CD4-positive, alpha-beta T cell (primary cell): Measurements from ENCODE around the gene ABCG2. TPM values are rescaled to one million over a fixed set of nuclear protein-coding genes. Genes with fewer than 3 reads are reported as not detected.

Experiments used
- ATAC-seq: fragments of 200-7000 bp; cut with Tn5 transposase; one replicate; pipeline ENCODE4 v1.10.0; 2022; ENCODE audit warnings: mild to moderate bottlenecking; ENCODE audit not compliant: poor library complexity
- CTCF ChIA-PET: fragments of 350-600 bp; sonication (Branson Sonifier 250); formaldehyde crosslinking; loops from one replicate; lab custom pipeline; 2021; ENCODE audit warnings: antibody characterized with exemption, inconsistent platforms; lab: Charles Lee
- POLR2A ChIA-PET: fragments of 350-600 bp; sonication (Branson Sonifier 250); formaldehyde crosslinking; loops from one replicate; lab custom pipeline; 2021; ENCODE audit warnings: antibody characterized with exemption, inconsistent platforms; lab: Charles Lee
- DNase-seq, 14 experiments: peaks; one replicate each; pipeline ENCODE4 v3.0.0-alpha.2; 2013 to 2020; ENCODE audit warnings: mixed read lengths in 2 of 14
- H3K27ac ChIP-seq, 2 donors: one replicate each; pipeline versions ENCODE4 v1.5.1 to v1.7.0; 2013; ENCODE audit warnings: low read length in 2 of 2, low read depth in 1 of 2, mild to moderate bottlenecking in 1 of 2
- H3K27me3 ChIP-seq, 2 experiments: 1 replicate in 1 of 2; 2 replicates in 1 of 2; pipeline versions ENCODE4 v1.6.1 to v1.7.0; 2013; ENCODE audit warnings: low read length in 2 of 2, control low read depth in 1 of 2, mild to moderate bottlenecking in 1 of 2, moderate library complexity in 1 of 2; ENCODE audit not compliant: insufficient read depth in 2 of 2, control insufficient read depth in 1 of 2
- H3K36me3 ChIP-seq: one replicate; pipeline ENCODE4 v1.6.1; 2013; ENCODE audit warnings: low read length, control low read depth; ENCODE audit not compliant: insufficient read depth
- H3K4me1 ChIP-seq: one replicate; pipeline ENCODE4 v1.6.1; 2013; ENCODE audit warnings: low read length, control low read depth; ENCODE audit not compliant: insufficient read depth
- H3K4me3 ChIP-seq: one replicate; pipeline ENCODE4 v1.5.1; 2013; ENCODE audit warnings: mild to moderate bottlenecking, low read length, moderate library complexity
- H3K9me3 ChIP-seq, 2 experiments: 1 replicate in 1 of 2; 2 replicates in 1 of 2; pipeline versions ENCODE4 v1.6.1 to v1.7.0; 2013; ENCODE audit warnings: low read length in 2 of 2, mild to moderate bottlenecking in 2 of 2, control low read depth in 1 of 2, moderate library complexity in 1 of 2; ENCODE audit not compliant: control insufficient read depth in 1 of 2, insufficient read depth in 1 of 2
- H3K27ac Mint-ChIP-seq: one replicate; pipeline ENCODE4 v1.8.0; 2020; ENCODE audit warnings: mixed read lengths
- H3K27me3 Mint-ChIP-seq: one replicate; pipeline ENCODE4 v1.8.0; 2021; ENCODE audit warnings: mixed read lengths
- H3K36me3 Mint-ChIP-seq: one replicate; pipeline ENCODE4 v1.8.0; 2021; ENCODE audit warnings: low read depth, mixed read lengths
- H3K4me1 Mint-ChIP-seq: one replicate; pipeline ENCODE4 v1.8.0; 2021; ENCODE audit warnings: low read depth, mixed read lengths
- H3K4me3 Mint-ChIP-seq: one replicate; pipeline ENCODE4 v1.8.0; 2020; ENCODE audit warnings: mild to moderate bottlenecking, mixed read lengths
- H3K9me3 Mint-ChIP-seq: one replicate; pipeline ENCODE4 v1.8.0; 2020; ENCODE audit warnings: mixed read lengths
- CTCF ChIP-seq: fragments of 200-600 bp; IDR thresholded peaks from one replicate; pipeline ENCODE4 v1.8.0; 2022; ENCODE audit warnings: antibody characterized with exemption, mild to moderate bottlenecking
- intact Hi-C, 2 experiments: fragments of 100-400 bp; cut with DNase I in 1 of 2; cut with micrococcal nuclease in 1 of 2; formaldehyde crosslinking; loops; one replicate each; pipeline versions ENCODE4 v1.15.1 to v1.9.0; 2023 to 2025; cut with DNase I, micrococcal nuclease
- total RNA-seq, 174 experiments: library from RNA in 2 of 174; stranded (reverse) in 2 of 174; gene quantifications; one replicate each; pipeline ENCODE4 v1.2.3 and lab custom pipeline; 2021 to 2026

The ABCG2 gene
- total RNA-seq, 2 experiments from 2014 or later: not detected

GRCh38 chr4:88087004-88087403 is 71.4 kb downstream of the ABCG2 start:
- no peaks in the 10 kb centered on the region for H3K9me3 Mint-ChIP-seq
- no peaks in the 10 kb centered on the region for H3K36me3 Mint-ChIP-seq
- no peaks in the 10 kb centered on the region for H3K4me1 ChIP-seq
- ATAC-seq: no peak
- no peaks in the 10 kb centered on the region for H3K36me3 ChIP-seq
- H3K9me3 ChIP-seq: no peaks in the 10 kb centered on the region
- ChIA-PET CTCF (interaction anchor here (0.7 kb wide), 1 partner anchor 23 kb away, joined by 3 read pairs; no protein-coding TSS in a partner anchor), POLR2A (no interaction called here)
- no peak for TF ChIP-seq CTCF
- no peak overlapping the region for H3K27ac Mint-ChIP-seq
- DNase-seq: no peak
- H3K4me1 Mint-ChIP-seq: no peaks in the 10 kb centered on the region
- intact Hi-C loops: no loop called here
- no peak overlapping the region for H3K27ac ChIP-seq
- no peaks in the 10 kb centered on the region for H3K27me3 ChIP-seq
- H3K4me3 Mint-ChIP-seq: no peak overlapping the region
- H3K27me3 Mint-ChIP-seq: no peaks in the 10 kb centered on the region
- no peak overlapping the region for H3K4me3 ChIP-seq

GRCh38 chr4:88080626-88081025 is 77.8 kb downstream of the ABCG2 start:
- Histone ChIP-seq H3K4me3 (no peak overlapping the region), H3K27ac (no peak overlapping the region), H3K27me3 (no peaks in the 10 kb centered on the region), H3K9me3 (no peaks in the 10 kb centered on the region), H3K36me3 (no peaks in the 10 kb centered on the region), H3K4me1 (no peaks in the 10 kb centered on the region)
- ATAC-seq (no peak), DNase-seq (no peak)
- no peaks in the 10 kb centered on the region for H3K9me3 Mint-ChIP-seq
- POLR2A ChIA-PET: no interaction called here
- no peak for TF ChIP-seq CTCF
- no peaks in the 10 kb centered on the region for H3K27me3 Mint-ChIP-seq
- peaks cover 13% of the 10 kb centered on the region for H3K36me3 Mint-ChIP-seq
- intact Hi-C loops: no loop called here
- H3K27ac Mint-ChIP-seq: no peak overlapping the region
- CTCF ChIA-PET: no interaction called here
- H3K4me3 Mint-ChIP-seq: no peak overlapping the region
- H3K4me1 Mint-ChIP-seq: no peaks in the 10 kb centered on the region

GRCh38 chr4:88078579-88078978 is 79.9 kb downstream of the ABCG2 start:
- intact Hi-C loops: no loop called here
- ATAC-seq (no peak), DNase-seq (no peak)
- H3K9me3 ChIP-seq: no peaks in the 10 kb centered on the region
- ChIA-PET CTCF (no interaction called here), POLR2A (no interaction called here)
- H3K4me3 ChIP-seq: no peak overlapping the region
- no peaks in the 10 kb centered on the region for H3K27me3 Mint-ChIP-seq
- no peak overlapping the region for H3K27ac ChIP-seq
- no peak overlapping the region for H3K4me3 Mint-ChIP-seq
- no peak overlapping the region for H3K27ac Mint-ChIP-seq
- H3K4me1 Mint-ChIP-seq: no peaks in the 10 kb centered on the region
- H3K36me3 Mint-ChIP-seq: peaks cover 31% of the 10 kb centered on the region
- no peak for TF ChIP-seq CTCF
- H3K9me3 Mint-ChIP-seq: no peaks in the 10 kb centered on the region
- H3K27me3 ChIP-seq: no peaks in the 10 kb centered on the region
- peaks cover 5% of the 10 kb centered on the region for H3K36me3 ChIP-seq
- H3K4me1 ChIP-seq: no peaks in the 10 kb centered on the region
